ENCODE data around the gene EN1. TPM values are rescaled to one million over a fixed set of nuclear protein-coding genes. Genes with fewer than 3 reads are reported as not detected.

The EN1 gene
- polyA plus RNA-seq, 3 donors from 2014 or later: not detected

DNA sequence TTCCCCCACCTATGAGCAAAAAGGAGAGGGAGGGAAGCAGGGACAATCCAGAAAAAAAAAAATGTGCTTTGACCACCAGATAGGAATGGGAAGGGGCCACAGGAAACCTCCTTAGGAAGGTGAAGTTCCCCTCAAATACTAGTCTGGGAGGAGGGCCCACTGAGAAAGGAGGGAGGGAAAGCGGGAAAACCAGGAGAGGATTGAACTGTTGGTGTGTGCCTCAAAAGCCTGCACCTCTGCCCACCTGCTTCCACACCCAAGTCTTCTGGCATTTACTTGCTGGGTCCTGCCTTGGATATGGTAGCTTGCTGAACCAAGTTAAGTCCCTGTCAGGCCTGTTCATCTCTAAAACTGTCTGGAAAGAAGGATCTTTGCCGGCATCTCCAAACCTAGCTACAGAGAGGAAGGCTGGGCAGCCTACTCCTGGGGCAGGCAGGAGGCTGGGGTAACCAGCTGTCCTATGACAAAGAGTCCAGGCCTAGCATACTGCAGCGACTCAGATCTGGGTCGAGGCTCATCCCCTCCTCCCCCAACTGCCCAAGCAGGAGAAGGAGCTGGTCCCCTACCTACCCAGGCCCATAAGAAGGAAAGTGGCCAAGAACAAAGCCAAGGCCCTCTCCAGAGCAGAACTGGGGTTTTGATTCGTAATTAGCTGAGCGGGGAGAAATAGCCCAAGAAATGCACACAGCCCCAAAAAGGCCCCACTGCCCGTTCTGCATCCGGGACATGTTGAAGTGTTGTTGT, 3.0 kb downstream of the EN1 start:
- peak overlapping the region in 4 of 5 donors; percentile 12 to 63 (median 44) for H3K4me3 Mint-ChIP-seq
- H3K27ac Mint-ChIP-seq: no peak overlapping the region
- H3K4me1 Mint-ChIP-seq: peaks cover 21 to 33% of the 10 kb centered on the region in 2 donors
- H3K9me3 Mint-ChIP-seq: peaks cover 0 to 5% (median 0%) of the 10 kb centered on the region in 6 donors
- no peak for DNase-seq
- peaks cover 0 to 4% (median 0%) of the 10 kb centered on the region in 3 donors for H3K36me3 Mint-ChIP-seq
- H3K27me3 Mint-ChIP-seq (ENCODE audit: low read depth in 3 of 3): peaks cover 35 to 62% (median 37%) of the 10 kb centered on the region in 3 donors

DNA sequence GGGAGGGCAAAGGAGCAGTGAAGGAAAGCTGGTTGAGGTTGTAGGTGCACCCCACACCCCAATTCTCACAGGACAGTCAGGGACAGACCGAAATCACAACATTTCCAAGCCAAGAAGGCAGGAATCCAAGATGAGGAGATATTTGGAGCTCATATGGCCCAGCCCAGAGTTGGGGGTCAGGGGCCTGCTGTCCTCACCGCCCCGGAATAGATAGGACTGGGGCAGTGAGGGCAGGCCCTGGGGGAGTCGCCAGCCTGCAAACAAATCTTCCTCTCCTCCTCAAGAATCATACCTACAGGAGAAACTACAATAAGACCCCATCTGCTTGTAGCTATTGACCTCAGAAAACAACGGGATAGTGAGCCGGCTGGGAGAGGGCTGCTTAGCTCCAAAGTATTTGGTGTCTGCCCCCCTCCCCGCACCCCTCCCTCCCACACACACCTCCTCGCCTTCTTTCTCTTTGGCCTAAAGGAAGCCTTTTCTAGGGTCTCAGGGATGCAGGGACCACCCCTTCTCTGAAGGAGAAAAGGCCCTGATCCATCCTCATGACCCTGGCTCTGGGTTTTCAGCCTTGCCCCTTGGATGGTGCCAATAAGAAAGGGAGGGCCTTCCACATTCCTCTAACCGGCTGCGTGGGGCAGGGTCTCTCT, 3.8 kb downstream of the EN1 start:
- Mint-ChIP-seq H3K27ac (no peak overlapping the region), H3K4me3 (peak overlapping the region; percentile 6 to 87 (median 59)), H3K36me3 (peaks cover 0 to 4% (median 0%) of the 10 kb centered on the region in 3 donors)

DNA sequence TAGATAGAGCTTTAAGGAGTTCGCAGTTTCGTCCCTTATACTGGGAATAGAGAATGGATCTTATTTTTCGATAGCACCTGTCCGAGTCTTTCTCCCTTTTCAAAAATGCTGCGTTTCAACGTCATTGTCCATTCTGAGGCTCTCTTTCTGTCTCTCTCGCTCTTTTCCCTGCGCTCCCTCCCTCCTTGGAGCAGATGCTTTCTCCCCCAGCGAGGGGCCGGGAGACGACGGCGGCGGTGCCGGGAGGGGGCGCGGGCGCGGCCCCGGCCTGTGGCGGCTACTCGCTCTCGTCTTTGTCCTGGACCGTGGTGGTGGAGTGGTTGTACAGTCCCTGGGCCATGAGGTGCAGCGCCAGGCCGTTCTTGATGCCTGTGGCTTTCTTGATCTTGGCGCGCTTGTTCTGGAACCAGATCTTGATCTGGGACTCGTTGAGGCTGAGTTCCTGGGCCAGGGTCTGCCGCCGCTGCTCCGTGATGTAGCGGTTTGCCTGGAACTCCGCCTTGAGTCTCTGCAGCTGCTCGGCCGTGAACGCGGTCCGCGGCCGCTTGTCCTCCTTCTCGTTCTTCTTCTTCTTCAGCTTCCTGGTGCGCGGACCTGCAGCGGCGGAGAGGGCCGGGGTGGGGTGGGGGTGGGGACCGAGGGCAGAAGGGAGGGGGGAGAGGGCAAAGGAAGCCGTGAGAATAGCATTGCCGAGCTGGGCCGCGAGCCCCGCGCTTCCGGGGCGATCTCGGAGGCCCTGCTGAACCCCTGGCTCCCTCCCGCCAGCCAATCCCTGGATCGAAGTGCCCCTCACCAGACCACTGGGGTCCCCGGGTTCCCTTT, 4.6 kb downstream of the EN1 start:
- peaks cover 21 to 27% of the 10 kb centered on the region in 2 donors for H3K4me1 Mint-ChIP-seq
- peaks cover 0 to 3% (median 0%) of the 10 kb centered on the region in 6 donors for H3K9me3 Mint-ChIP-seq
- peaks cover 0 to 4% (median 0%) of the 10 kb centered on the region in 3 donors for H3K36me3 Mint-ChIP-seq
- H3K4me3 Mint-ChIP-seq: peak overlapping the region; percentile 87 to 96 (median 90)
- peaks cover 25 to 56% (median 33%) of the 10 kb centered on the region in 3 donors for H3K27me3 Mint-ChIP-seq (ENCODE audit: low read depth in 3 of 3)
- H3K27ac Mint-ChIP-seq: peak overlapping the region in 1 of 6 donors; percentile 46
- DNase-seq: no peak

More for the DNA sequence above, 3.8 kb downstream of the EN1 start:
- peaks cover 21 to 30% of the 10 kb centered on the region in 2 donors for H3K4me1 Mint-ChIP-seq
- no peak for DNase-seq
- peaks cover 28 to 56% (median 37%) of the 10 kb centered on the region in 3 donors for H3K27me3 Mint-ChIP-seq (ENCODE audit: low read depth in 3 of 3)
- peaks cover 0 to 5% (median under 1%) of the 10 kb centered on the region in 6 donors for H3K9me3 Mint-ChIP-seq

DNA sequence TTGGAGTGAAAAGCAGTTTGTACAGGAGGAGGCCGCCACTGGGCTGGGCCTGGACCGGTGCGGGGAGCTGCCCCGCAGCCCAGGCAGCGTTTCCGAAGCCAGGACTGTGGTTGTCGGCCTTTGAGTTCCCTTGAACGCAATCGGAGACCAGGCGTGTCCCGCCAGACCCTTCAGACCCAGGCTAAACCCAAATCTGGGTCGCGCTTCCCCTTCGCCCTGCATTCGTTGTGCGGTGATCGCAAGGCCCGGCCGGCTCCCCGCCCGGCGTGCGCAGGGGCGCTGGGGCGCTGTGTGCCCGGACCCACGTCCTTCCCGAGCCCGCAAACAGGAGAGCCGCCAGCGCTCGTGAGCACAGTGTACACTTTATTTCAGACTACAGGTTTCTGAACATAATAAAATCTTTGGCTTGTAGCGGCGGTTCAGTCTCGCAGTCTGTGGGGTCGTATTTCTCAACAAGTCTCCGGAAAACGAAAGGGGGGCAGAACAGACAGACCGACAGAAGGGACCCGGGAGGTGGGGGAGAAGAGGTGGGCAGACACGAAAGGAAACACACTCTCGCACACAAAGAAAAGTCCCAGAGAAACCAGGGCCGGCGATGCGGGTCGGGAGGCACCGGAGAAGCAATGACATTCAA, 5.5 kb downstream of the EN1 start:
- Mint-ChIP-seq H3K27ac (no peak overlapping the region), H3K4me1 (peaks cover 14 to 25% of the 10 kb centered on the region in 2 donors)
- no peak for DNase-seq

DNA sequence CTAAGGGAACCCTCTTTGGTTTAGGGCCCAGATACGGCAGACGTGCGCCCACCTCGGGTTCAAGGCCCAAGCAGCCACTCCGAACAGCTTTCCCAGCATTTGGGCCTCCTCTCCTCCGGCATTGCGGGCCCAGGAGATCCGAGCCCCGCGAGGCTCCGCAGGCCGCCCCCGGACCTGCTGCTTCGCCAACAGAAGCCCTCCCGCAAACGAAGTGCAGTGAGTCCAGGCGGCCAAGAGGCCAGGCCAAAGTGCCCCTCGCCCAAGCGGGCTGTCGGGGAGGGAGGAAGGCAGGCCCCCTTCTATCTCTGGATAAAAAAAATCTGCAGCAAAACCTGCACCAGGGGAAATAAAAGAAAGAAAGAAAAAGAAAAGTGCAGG, 6.0 kb downstream of the EN1 start:
- no peak for DNase-seq
- peak overlapping the region; percentile 9 to 96 (median 58) for H3K4me3 Mint-ChIP-seq
- H3K36me3 Mint-ChIP-seq: peaks cover 0 to 4% (median 2%) of the 10 kb centered on the region in 3 donors
- H3K9me3 Mint-ChIP-seq: peaks cover 0 to 6% (median 0%) of the 10 kb centered on the region in 6 donors
- H3K4me1 Mint-ChIP-seq: peaks cover 14 to 25% of the 10 kb centered on the region in 2 donors
- no peak overlapping the region for H3K27ac Mint-ChIP-seq
- peaks cover 24 to 59% (median 35%) of the 10 kb centered on the region in 3 donors for H3K27me3 Mint-ChIP-seq (ENCODE audit: low read depth in 3 of 3)

More for the DNA sequence above, 5.5 kb downstream of the EN1 start:
- Mint-ChIP-seq H3K27me3 (ENCODE audit: low read depth in 3 of 3) (peaks cover 24 to 56% (median 32%) of the 10 kb centered on the region in 3 donors), H3K9me3 (peaks cover 0 to 6% (median 0%) of the 10 kb centered on the region in 6 donors), H3K4me3 (peak overlapping the region; percentile 87 to 96 (median 90)), H3K36me3 (peaks cover 0 to 4% (median 0%) of the 10 kb centered on the region in 3 donors)

DNA sequence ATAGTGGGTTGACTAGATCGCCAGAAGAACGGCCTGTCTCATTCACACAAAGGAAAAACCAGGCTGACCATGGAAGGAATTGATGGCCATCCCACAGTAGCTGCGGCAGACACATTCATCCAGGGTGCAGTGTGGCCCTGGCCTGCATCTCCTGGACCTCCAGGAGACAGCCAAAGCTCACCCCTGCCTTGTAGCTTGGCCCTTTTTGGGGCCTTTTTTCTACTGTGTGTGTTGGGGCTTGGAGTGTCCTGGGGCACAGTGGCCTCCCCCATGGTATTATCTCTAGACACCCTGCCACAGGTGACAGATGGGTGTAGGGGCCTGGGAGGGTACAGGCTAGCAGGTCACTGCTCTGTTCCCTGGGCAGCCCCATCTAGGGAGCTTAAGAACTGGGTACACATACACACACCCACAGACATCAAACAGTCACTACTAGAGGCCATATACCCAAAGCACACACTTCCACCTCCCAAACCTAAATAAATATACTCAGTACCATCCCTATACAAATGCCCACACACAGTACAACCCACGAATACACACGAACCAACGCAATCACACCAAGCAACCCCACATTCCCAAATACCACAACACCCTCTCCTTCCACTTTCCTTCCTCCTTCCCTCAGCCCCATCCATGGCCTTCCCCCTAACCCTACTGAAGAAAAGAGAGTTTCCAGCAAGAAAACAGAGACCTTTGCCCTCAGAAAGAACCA, 8.6 kb downstream of the EN1 start:
- Mint-ChIP-seq H3K4me1 (peaks cover 13 to 14% of the 10 kb centered on the region in 2 donors), H3K9me3 (peaks cover 0 to 6% (median 0%) of the 10 kb centered on the region in 6 donors), H3K27ac (no peak overlapping the region), H3K27me3 (ENCODE audit: low read depth in 3 of 3) (peaks cover 19 to 49% (median 24%) of the 10 kb centered on the region in 3 donors), H3K36me3 (peaks cover 0 to 3% (median 0%) of the 10 kb centered on the region in 3 donors), H3K4me3 (no peak overlapping the region)
- DNase-seq: no peak

DNA sequence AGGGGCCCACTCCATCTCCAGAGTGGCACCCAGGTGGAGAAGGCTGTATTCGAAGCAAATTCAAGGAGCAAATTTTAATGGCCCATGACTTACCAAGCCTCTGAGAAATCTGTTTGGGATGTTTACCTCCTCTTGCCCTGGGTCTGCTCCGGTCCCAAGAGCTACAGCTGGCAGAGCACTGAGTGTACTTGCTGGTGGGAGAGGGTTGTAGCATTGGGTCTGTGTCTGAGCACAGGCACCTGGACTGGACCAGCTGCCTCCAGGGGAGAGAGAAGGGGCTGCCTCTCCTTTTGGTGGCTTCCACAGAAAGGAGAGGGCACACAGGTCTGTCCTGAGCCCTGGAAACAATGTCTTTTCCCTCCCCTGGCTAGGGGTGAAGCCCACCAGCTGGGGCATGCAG, 9.8 kb downstream of the EN1 start:
- Mint-ChIP-seq H3K27ac (no peak overlapping the region), H3K4me1 (peaks cover 8 to 10% of the 10 kb centered on the region in 2 donors), H3K36me3 (peaks cover 0 to 3% (median 0%) of the 10 kb centered on the region in 3 donors), H3K9me3 (peaks cover 0 to 6% (median 0%) of the 10 kb centered on the region in 6 donors), H3K27me3 (ENCODE audit: low read depth in 3 of 3) (peaks cover 22 to 48% (median 23%) of the 10 kb centered on the region in 3 donors), H3K4me3 (no peak overlapping the region)
- DNase-seq: no peak

DNA sequence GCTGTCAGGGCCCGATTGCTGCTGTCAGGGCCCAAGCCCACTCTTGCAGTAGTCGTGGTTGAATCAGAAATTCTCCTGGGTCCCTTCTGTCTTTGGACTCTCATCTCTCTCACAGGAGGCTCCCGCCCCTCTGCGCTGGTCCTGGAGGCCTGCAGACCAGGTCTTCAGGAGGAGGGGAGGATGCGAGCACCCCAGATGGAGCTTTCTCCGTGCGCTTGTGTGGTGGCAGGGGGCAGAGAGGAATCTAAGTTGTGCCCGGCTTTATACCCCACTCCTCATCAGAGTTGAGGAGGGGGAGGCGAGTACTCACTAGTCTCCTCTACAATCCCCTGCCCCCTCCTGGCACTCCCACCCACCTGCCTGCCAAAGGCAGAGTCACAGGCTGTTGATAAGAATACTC, 10.4 kb downstream of the EN1 start:
- H3K9me3 Mint-ChIP-seq: peaks cover 0 to 8% (median 0%) of the 10 kb centered on the region in 6 donors
- no peak overlapping the region for H3K27ac Mint-ChIP-seq
- H3K4me3 Mint-ChIP-seq: peak overlapping the region in 1 of 5 donors; percentile 17
- peaks cover 0 to 3% (median 0%) of the 10 kb centered on the region in 3 donors for H3K36me3 Mint-ChIP-seq
- no peak for DNase-seq
- H3K4me1 Mint-ChIP-seq: peaks cover 3 to 6% of the 10 kb centered on the region in 2 donors
- peaks cover 20 to 50% (median 22%) of the 10 kb centered on the region in 3 donors for H3K27me3 Mint-ChIP-seq (ENCODE audit: low read depth in 3 of 3)

DNA sequence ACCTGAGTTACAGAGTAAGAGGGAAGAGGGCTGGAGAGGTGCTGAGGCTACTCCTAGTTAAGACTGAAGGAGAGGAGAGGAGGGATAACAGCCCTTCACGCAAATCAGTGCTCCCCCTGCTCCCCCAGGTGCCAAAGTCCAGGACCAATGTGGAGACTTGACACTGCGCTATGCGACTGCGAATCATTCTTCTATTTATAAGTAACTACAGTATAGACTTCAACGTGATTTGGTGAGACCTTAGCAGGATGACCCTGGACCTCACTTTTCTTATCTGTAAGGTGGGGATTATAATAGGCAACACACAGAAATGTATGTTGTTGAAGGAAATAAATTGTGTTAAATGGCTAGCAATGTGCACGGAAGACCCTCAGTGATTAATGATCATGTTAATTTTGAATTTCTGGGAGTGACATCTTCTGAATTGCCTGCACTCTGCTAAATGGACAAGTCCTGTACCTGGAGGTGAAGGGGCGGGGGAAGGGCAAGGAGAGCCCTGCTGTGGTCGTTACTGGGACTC, 11.0 kb downstream of the EN1 start:
- H3K4me1 Mint-ChIP-seq: peaks cover 0 to 5% of the 10 kb centered on the region in 2 donors
- H3K36me3 Mint-ChIP-seq: peaks cover 0 to 3% (median 0%) of the 10 kb centered on the region in 3 donors
- H3K4me3 Mint-ChIP-seq: peak overlapping the region in 4 of 5 donors; percentile 21 to 63 (median 34)
- no peak overlapping the region for H3K27ac Mint-ChIP-seq
- peaks cover 0 to 8% (median 0%) of the 10 kb centered on the region in 6 donors for H3K9me3 Mint-ChIP-seq
- H3K27me3 Mint-ChIP-seq (ENCODE audit: low read depth in 3 of 3): peaks cover 22 to 49% (median 22%) of the 10 kb centered on the region in 3 donors
- no peak for DNase-seq

DNA sequence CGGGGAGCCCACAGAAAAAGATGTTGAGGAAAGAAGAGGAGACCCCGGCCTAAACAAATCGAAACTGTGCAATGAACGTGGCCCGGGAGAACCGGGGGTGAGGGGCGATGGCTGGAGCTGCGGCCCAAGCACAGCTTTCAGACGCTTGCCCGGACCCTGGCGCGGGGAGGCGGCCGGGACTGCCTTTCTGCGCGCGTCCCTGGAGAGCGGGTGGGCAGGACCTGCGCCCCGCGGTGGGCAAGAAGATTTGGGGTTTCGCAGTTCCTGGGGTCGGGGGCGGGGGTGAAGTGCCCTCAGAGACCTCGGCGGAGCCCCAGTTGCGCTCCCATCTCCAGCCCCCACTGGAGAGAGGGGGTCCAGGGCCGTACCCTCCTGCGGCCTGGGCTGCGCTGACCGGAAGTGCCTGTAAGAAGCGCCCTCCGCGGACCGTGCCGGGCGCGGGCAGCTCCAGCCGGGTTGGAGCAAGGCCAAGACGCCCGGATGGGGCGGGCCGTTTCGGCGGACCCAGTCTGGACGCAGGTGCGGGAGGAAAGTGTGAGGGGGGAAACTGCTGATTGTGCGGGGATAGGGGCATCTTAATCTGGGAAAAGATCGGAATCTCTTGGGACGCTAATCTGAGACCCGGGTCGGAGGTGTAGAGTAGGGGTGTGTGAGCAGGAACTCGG, 11.6 kb downstream of the EN1 start:
- Mint-ChIP-seq H3K27ac (no peak overlapping the region), H3K4me1 (peaks cover 0 to 3% of the 10 kb centered on the region in 2 donors), H3K4me3 (peak overlapping the region in 4 of 5 donors; percentile 21 to 63 (median 38)), H3K9me3 (peaks cover 0 to 8% (median 0%) of the 10 kb centered on the region in 6 donors), H3K36me3 (peaks cover 0 to 3% (median 0%) of the 10 kb centered on the region in 3 donors), H3K27me3 (ENCODE audit: low read depth in 3 of 3) (peaks cover 18 to 45% (median 20%) of the 10 kb centered on the region in 3 donors)
- DNase-seq: no peak

DNA sequence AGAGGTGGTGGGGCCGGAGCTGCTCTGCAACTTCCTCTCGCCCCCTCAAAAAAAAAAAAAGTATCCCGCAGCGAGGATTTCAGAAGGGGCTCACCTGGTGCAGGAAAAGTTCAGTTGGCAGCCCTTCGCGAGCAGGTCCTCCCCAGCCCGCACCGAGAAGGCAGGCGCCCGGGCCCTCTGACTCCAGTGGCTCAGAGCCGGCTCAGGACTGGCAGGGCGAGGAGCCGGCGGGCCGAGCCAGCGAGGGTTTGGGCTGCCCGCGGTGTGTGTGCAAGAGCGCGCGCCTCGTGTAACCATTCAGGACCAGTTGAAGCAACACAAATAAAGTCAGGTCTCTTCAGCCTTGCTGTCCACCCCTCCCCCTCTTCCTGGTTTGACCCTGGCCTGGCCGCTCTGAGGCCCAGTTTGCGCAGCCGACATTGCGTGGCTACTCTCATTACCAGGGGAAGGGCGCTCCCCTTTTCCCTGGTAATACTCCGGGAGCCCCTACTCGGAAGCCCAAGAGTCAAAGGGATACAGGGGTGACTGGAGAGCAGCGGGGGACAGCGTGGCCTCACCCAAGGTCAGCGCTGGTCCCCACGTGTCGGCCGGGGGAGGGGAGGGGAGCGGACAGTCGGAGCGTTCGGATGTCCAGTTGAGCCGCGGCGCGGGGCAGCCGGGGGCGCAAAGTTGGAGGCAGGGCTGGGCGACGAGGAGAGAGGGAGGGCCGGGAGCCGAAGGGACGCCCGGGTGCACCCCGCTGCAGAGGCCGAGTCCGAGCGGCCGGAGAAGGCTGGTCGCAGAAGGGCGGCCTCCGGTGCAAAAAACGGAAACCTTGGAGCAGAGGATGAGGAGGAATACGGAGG, 12.3 kb downstream of the EN1 start:
- H3K27me3 Mint-ChIP-seq (ENCODE audit: low read depth in 3 of 3): peaks cover 14 to 42% (median 15%) of the 10 kb centered on the region in 3 donors
- peaks cover 0 to 3% of the 10 kb centered on the region in 2 donors for H3K4me1 Mint-ChIP-seq
- H3K4me3 Mint-ChIP-seq: peak overlapping the region in 1 of 5 donors; percentile 44
- H3K27ac Mint-ChIP-seq: no peak overlapping the region
- DNase-seq: no peak
- H3K36me3 Mint-ChIP-seq: peaks cover 0 to 3% (median 0%) of the 10 kb centered on the region in 3 donors
- H3K9me3 Mint-ChIP-seq: peaks cover 0 to 8% (median 0%) of the 10 kb centered on the region in 6 donors

Measured in immature natural killer cell (primary cell).